HEK293 (cell line): ENCODE results near the gene EPG5.

Experiments
- CTCF ChIP-seq: fragments of 450-650 bp; formaldehyde crosslinking; IDR thresholded peaks from 2 replicates; pipeline ENCODE4 v1.5.1; 2016; ENCODE audit warnings: missing biosample characterization, missing genetic modification characterization
- EGR2 ChIP-seq: fragments of 450-650 bp; formaldehyde crosslinking; IDR thresholded peaks from 2 replicates; pipeline ENCODE4 v1.5.1; 2016; ENCODE audit warnings: low read depth, missing biosample characterization, missing genetic modification characterization
- HOXA7 ChIP-seq: sonication (generic); formaldehyde crosslinking; IDR thresholded peaks from 2 replicates; pipeline ENCODE4 v1.8.1; 2022; ENCODE audit warnings: missing genetic modification reagents, borderline replicate concordance
- PRDM4 ChIP-seq: fragments of 450-650 bp; formaldehyde crosslinking; IDR thresholded peaks from 2 replicates; pipeline ENCODE4 v1.5.1; 2017; ENCODE audit warnings: missing biosample characterization, missing genetic modification characterization
- ZFP3 ChIP-seq: fragments of 450-650 bp; formaldehyde crosslinking; IDR thresholded peaks from 2 replicates; pipeline ENCODE4 v1.5.1; 2016; ENCODE audit warnings: low read depth, missing biosample characterization, missing genetic modification characterization
- ZNF114 ChIP-seq: fragments of 450-650 bp; formaldehyde crosslinking; IDR thresholded peaks from 2 replicates; pipeline ENCODE4 v1.5.0; 2017; ENCODE audit warnings: missing biosample characterization, missing genetic modification characterization
- ZNF121 ChIP-seq: fragments of 450-650 bp; formaldehyde crosslinking; IDR thresholded peaks from 2 replicates; pipeline ENCODE4 v1.5.1; 2016; ENCODE audit warnings: missing biosample characterization, missing genetic modification characterization
- ZNF16 ChIP-seq: fragments of 450-650 bp; formaldehyde crosslinking; IDR thresholded peaks from 2 replicates; pipeline ENCODE4 v1.5.1; 2016; ENCODE audit warnings: low read depth, missing biosample characterization, missing genetic modification characterization
- ZNF239 ChIP-seq: fragments of 450-650 bp; formaldehyde crosslinking; IDR thresholded peaks from 2 replicates; pipeline ENCODE4 v1.5.1; 2016; ENCODE audit warnings: missing biosample characterization, missing genetic modification characterization
- ZNF280D ChIP-seq: fragments of 450-650 bp; formaldehyde crosslinking; IDR thresholded peaks from 2 replicates; pipeline ENCODE4 v1.5.1; 2016; ENCODE audit warnings: missing biosample characterization, missing genetic modification characterization
- ZNF768 ChIP-seq: fragments of 450-650 bp; formaldehyde crosslinking; IDR thresholded peaks from 2 replicates; pipeline ENCODE4 v1.5.1; 2018; ENCODE audit warnings: missing biosample characterization, mild to moderate bottlenecking, missing genetic modification characterization

- no peak for TF ChIP-seq ZFP3 (tag by site-specific recombination)
- no peak for TF ChIP-seq CTCF (tag by site-specific recombination)
- no peak for TF ChIP-seq ZNF114 (tag by site-specific recombination)
- no peak for TF ChIP-seq ZNF16 (tag by site-specific recombination)
- TF ChIP-seq ZNF768 (tag by site-specific recombination) = no peak
- no peak for TF ChIP-seq HOXA7 (CRISPR knock-in tag)
- no peak for TF ChIP-seq ZNF239 (tag by site-specific recombination)
- no peak for TF ChIP-seq PRDM4 (tag by site-specific recombination)
- no peak for TF ChIP-seq EGR2 (tag by site-specific recombination)
- TF ChIP-seq ZNF121 (tag by site-specific recombination) = no peak
- TF ChIP-seq ZNF280D (tag by site-specific recombination) = no peak
Observed at GRCh38 chr18:45821711-45822110, 145.4 kb downstream of the EPG5 start.
